GM08714 (cell line): Measurements from ENCODE around the gene TMPRSS2.

Source experiments
- H3K4me3 ChIP-seq: fragments of 200-500 bp; sonication (Bioruptor generic); 2 replicates; pipeline ENCODE4 v1.5.1; 2014; ENCODE audit warnings: mild to moderate bottlenecking, low read length, inconsistent platforms
- ZNF274 ChIP-seq: IDR thresholded peaks from 2 replicates; pipeline ENCODE4 v1.6.1; 2012; ENCODE audit warnings: mild to moderate bottlenecking, low read depth, low read length

Gene TMPRSS2

GRCh38 chr21:41521489-41522027, 13.6 kb upstream of the TMPRSS2 start:
- H3K4me3 ChIP-seq, result no peak overlapping the region
- TF ChIP-seq ZNF274, result no peak

DNA sequence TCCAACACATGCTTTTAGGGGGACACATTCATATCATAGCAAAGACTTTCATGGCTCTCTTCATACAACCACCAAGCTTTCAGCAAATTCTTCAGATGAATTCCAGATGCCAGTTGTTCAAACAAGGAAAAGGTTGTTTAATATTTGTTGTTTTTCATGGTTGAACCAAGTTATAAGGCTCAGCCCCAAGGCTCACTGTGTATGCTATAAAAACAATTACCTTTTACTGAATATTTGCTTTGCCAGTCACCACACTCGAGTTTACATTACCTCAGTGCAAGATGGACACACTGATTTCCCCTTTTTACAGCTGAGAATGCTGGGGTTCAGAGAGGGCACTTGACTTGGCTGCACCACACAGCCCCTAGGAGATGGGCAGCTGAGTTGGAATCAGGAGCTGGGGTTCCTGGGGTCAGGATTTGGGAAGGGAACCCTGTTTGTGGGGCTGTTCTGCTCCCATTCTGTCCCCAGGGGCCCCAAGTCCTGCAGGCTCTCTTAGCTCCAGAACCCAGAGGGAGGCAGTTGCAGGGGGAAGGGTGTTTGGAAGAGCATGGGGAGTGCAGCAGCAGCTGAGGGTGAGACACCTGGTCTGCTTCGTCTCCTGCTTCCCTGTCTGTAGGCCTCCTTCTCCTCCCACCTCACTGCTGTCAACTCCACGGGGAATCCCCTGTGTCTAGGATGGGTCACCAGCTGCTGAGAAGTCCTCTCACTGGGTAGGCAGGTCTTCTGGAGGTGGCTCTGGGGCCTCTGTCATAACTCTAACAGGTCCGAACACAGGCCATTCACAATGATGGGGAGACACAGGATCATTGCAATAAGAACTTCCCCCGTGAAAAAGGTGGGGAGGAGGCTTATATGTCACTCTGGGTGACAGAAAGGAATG, 12.8 kb upstream of the TMPRSS2 start:
- no peak overlapping the region for H3K4me3 ChIP-seq
- no peak for TF ChIP-seq ZNF274

DNA sequence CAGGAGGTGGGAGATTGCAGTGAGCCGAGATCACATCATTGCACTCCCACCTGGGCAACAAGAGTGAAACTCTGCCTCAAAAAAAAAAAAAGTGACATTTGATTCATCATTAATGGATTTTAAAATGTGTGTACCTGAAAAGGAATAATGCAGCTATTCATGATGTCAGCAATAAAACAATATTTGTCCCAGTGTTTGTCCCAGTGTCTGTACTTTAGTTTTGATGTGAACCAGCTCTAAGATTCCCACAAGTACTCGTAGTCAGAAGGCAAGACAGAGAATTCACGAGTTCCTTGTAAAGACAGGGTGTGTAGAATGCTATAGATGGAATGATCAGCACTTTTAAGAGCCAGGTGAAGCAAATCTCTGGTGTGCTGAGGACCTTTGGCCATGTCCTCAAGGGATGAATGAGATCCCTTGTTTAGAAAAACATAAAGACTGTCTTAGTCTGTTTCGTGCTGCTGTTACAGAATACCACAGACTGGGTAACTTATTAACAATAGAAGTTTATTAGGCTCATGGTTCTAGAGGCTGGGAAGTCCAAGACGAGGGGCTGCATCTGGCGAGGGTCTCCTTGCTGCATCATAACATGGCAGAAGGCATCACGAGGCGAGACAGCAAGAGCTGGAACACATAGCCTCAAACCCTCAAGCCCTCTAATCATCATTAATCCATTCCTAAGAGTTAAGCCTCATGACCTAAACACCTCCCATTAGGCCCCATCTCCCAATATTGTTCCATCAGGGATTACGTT, 12.0 kb upstream of the TMPRSS2 start:
- no peak for TF ChIP-seq ZNF274
- H3K4me3 ChIP-seq, result no peak overlapping the region

DNA sequence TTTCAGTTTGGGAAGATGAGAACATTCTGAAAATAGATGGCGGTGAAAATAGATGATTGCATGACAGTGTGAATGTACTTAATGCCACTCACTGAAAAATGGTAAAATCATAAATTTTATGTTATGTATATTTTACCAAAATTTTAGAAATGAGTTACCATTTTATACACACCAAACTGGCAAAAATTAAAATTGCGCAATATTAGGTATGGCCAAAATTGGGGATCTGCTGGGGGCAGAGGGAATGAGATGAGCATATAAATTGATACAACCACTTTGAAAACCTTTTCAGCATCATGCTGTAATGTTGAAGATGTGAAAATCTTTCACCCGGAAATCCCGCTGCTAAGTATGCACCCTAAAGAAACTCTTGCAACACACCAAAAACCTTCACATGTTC, 10.8 kb upstream of the TMPRSS2 start:
- H3K4me3 ChIP-seq, result no peak overlapping the region
- no peak for TF ChIP-seq ZNF274

DNA sequence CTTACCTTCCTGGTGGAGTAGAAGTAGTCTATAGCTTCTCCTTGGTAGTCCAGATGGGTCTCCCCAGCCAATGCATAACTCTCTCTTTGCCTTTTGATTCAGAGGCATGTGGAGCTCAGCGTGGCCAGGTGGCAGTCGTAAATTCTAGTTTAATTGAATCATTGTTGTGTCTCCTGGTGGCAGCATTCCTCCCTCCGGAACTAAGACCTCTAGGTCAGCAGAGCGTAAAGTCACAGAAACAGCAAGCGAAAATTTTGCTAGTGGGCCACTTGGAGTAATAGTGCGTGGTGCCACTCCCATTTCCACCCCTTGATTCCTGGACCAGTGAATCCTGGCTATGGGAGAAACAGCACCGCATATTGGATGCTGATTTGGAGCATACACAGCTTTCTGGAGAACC, 3.9 kb upstream of the TMPRSS2 start:
- no peak for TF ChIP-seq ZNF274

GRCh38 chr21:41510500-41510899, 2.5 kb upstream of the TMPRSS2 start:
- no peak overlapping the region for H3K4me3 ChIP-seq

More for the DNA sequence above, 3.9 kb upstream of the TMPRSS2 start:
- no peak overlapping the region for H3K4me3 ChIP-seq

DNA sequence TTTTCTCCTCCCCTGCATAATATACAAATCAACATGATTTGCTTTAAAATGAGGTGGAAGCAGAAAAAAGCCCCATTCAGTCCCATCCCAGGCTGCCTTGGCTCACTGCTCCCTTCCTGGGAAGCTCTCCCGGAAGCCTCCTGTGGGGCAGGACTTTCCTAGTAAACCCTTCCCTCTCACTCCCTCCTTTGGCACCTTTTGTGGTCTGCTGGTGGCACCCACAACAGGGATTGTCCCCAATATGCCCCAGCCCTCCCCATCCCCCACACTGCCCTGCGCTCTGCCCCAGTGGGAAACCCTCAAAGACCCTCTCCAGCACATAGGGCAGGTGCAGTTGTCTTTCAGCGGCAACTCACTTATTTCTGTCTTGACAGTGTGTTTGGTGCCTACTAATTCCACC, 1.8 kb upstream of the TMPRSS2 start:
- TF ChIP-seq ZNF274, result no peak
- H3K4me3 ChIP-seq, result no peak overlapping the region

More at GRCh38 chr21:41510500-41510899, 2.5 kb upstream of the TMPRSS2 start:
- no peak for TF ChIP-seq ZNF274

- H3K4me3 ChIP-seq, result no peak overlapping the region
- no peak for TF ChIP-seq ZNF274
These were observed 1.2 kb upstream of the TMPRSS2 start for GRCh38 chr21:41509145-41509496.

GRCh38 chr21:41508415-41509144, 622 bp upstream of the TMPRSS2 start:
- no peak for TF ChIP-seq ZNF274

DNA sequence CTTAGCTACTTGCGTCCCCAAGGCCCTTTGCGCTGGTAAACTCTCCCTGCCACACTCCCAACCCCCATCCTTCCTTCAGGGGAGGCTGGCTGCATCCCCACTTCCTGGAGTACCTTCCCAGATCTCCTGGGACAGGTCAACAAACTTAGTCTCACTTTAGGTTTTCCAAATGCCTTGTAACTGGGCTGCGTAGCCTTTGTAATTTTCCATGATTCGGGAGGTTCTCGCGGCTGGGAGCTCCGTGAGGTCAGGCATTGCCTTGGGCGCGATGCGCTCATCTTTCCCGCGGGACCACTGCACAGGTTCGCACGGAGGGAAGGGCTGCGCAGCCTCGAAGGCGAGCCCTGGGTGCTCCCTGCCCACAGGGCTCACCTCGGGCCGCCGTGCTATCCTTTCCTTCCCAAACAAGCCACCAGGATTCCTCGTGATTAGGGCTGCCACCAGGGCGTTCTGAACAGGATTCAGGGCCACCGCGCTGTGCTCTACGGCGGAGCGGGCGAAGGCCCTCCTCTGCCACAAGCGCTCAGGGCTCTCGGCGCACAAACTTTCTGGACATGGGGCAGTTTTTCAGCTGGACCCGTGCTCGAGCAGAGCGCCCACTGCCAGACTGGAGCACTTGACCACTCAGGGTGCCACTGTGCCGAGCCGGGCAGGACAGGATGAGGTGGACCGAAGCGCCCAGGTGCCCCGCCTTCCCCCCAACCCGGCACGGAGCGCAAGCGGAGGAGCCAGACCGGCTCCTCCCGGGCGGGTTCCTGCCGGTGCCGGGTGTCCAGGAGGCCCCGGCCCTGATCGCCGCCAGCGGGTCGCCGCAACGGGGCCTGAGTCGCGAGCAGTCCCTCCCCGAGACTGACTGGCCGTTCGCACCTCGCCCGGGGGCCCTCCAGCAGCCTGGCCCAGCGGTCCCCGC, 1.1 kb downstream of the TMPRSS2 start:
- no peak overlapping the region for H3K4me3 ChIP-seq
- no peak for TF ChIP-seq ZNF274

More at GRCh38 chr21:41508415-41509144, 622 bp upstream of the TMPRSS2 start:
- no peak overlapping the region for H3K4me3 ChIP-seq

- H3K4me3 ChIP-seq, result no peak overlapping the region
- no peak for TF ChIP-seq ZNF274
These were observed 1.9 kb downstream of the TMPRSS2 start for GRCh38 chr21:41506005-41506594.

- no peak for TF ChIP-seq ZNF274
- no peak overlapping the region for H3K4me3 ChIP-seq
These were observed 3.9 kb downstream of the TMPRSS2 start for GRCh38 chr21:41504030-41504429.

GRCh38 chr21:41503331-41503730, 4.6 kb downstream of the TMPRSS2 start:
- no peak for TF ChIP-seq ZNF274
- no peak overlapping the region for H3K4me3 ChIP-seq
